Sigmoid colon (tissue), 4 donors: ENCODE data around the gene FBXO21.

Source experiments
- POLR2A ChIP-seq, 2 donors: fragments of 450-650 bp; IDR thresholded peaks; one replicate each; pipeline ENCODE4 v1.6.1; 2016; ENCODE audit warnings: antibody characterized with exemption in 2 of 2, mild to moderate bottlenecking in 2 of 2, moderate library complexity in 2 of 2
- POLR2AphosphoS5 ChIP-seq, 4 donors: sonication (generic); formaldehyde crosslinking; IDR thresholded peaks; one replicate each; pipeline ENCODE4 v1.6.1; 2017; ENCODE audit warnings: antibody characterized with exemption in 4 of 4
- TF ChIP-seq, protein P1 (sequence below), 4 experiments: fragments of 450-650 bp in 3 of 4; fragments of 200-600 bp in 1 of 4; IDR thresholded peaks; one replicate each; pipeline ENCODE4 v1.5.1; 2016 to 2019; ENCODE audit warnings: antibody characterized with exemption in 4 of 4, mild to moderate bottlenecking in 3 of 4, moderate library complexity in 2 of 4

DNA sequence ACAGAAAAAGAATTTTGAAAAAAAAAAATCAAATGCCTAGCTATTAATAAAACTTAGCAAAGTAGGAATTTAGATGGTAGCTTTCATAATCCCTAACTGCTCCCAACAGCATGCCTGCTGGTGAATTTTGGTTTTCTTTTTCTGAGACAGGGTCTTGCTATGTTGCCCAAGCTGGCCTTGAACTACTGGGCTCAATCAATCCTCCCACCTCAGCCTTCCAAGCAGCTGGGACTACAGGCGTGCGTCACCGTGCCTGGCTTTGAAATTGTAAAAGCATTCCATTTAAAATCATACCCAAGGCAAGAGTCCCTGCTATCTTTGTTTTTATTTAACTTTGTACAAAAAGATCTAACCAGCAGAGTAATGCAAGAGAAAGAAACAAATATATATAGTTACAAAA lies 20.7 kb downstream of the FBXO21 start:
- TF ChIP-seq, protein P1, sequence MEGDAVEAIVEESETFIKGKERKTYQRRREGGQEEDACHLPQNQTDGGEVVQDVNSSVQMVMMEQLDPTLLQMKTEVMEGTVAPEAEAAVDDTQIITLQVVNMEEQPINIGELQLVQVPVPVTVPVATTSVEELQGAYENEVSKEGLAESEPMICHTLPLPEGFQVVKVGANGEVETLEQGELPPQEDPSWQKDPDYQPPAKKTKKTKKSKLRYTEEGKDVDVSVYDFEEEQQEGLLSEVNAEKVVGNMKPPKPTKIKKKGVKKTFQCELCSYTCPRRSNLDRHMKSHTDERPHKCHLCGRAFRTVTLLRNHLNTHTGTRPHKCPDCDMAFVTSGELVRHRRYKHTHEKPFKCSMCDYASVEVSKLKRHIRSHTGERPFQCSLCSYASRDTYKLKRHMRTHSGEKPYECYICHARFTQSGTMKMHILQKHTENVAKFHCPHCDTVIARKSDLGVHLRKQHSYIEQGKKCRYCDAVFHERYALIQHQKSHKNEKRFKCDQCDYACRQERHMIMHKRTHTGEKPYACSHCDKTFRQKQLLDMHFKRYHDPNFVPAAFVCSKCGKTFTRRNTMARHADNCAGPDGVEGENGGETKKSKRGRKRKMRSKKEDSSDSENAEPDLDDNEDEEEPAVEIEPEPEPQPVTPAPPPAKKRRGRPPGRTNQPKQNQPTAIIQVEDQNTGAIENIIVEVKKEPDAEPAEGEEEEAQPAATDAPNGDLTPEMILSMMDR (IDR thresholded peaks at IDR 0.05) = no peak
- no peak for TF ChIP-seq POLR2A (IDR thresholded peaks at IDR 0.05)
- no peak for TF ChIP-seq POLR2AphosphoS5 (IDR thresholded peaks at IDR 0.05)
